HepG2 (cell line): ENCODE results near the gene FMNL2. TPM values are rescaled to one million over a fixed set of nuclear protein-coding genes. Genes with fewer than 3 reads are reported as not detected.

Experiments
- AFF4 ChIP-seq: sonication (generic); formaldehyde crosslinking; IDR thresholded peaks from 2 replicates; pipeline ENCODE4 v1.4.0; 2020; ENCODE audit warnings: missing genetic modification reagents
- HES4 ChIP-seq: sonication (generic); formaldehyde crosslinking; IDR thresholded peaks from 2 replicates; pipeline ENCODE4 v1.9.0; 2021; ENCODE audit warnings: mild to moderate bottlenecking, missing genetic modification reagents, borderline replicate concordance
- KDM5A ChIP-seq: fragments of 200-600 bp; sonication (generic); IDR thresholded peaks from 2 replicates; pipeline ENCODE4 v1.7.0; 2018; ENCODE audit warnings: antibody characterized with exemption, mild to moderate bottlenecking, low read length, borderline replicate concordance
- MLLT10 ChIP-seq: sonication (generic); formaldehyde crosslinking; IDR thresholded peaks from 2 replicates; pipeline ENCODE4 v1.4.0; 2020; ENCODE audit warnings: missing genetic modification reagents
- NCOR1 ChIP-seq: fragments of 200-600 bp; sonication (generic); IDR thresholded peaks from 2 replicates; pipeline ENCODE4 v1.7.0; 2017; ENCODE audit warnings: antibody characterized with exemption, low read length, borderline replicate concordance
- SATB2 ChIP-seq: sonication (generic); formaldehyde crosslinking; IDR thresholded peaks from 2 replicates; pipeline ENCODE4 v1.5.0; 2020; ENCODE audit warnings: missing genetic modification reagents
- STAT6 ChIP-seq: sonication (generic); formaldehyde crosslinking; IDR thresholded peaks from 2 replicates; pipeline ENCODE4 v1.4.0; 2020; ENCODE audit warnings: missing genetic modification reagents, mild to moderate bottlenecking, borderline replicate concordance
- SYNCRIP ChIP-seq: fragments of 200-400 bp; formaldehyde crosslinking; IDR thresholded peaks from 2 replicates; pipeline ENCODE4 v1.6.1; 2018; ENCODE audit warnings: mild to moderate bottlenecking, low read depth, low read length; ENCODE audit not compliant: insufficient read depth
- WIZ ChIP-seq: sonication (generic); formaldehyde crosslinking; IDR thresholded peaks from 2 replicates; pipeline ENCODE4 v1.5.1; 2020; ENCODE audit warnings: mild to moderate bottlenecking, missing genetic modification reagents
- ZNF18 ChIP-seq: sonication (generic); formaldehyde crosslinking; IDR thresholded peaks from 2 replicates; pipeline ENCODE4 v1.8.0; 2022; ENCODE audit warnings: mild to moderate bottlenecking, missing genetic modification reagents; ENCODE audit not compliant: insufficient replicate concordance
- ZNF3 ChIP-seq: IDR thresholded peaks from 2 replicates; pipeline ENCODE4 v1.7.0; 2017; ENCODE audit warnings: inconsistent platforms
- ZNF362 ChIP-seq: sonication (generic); formaldehyde crosslinking; IDR thresholded peaks from 2 replicates; pipeline ENCODE4 v1.4.0; 2020; ENCODE audit warnings: missing genetic modification reagents, mild to moderate bottlenecking, borderline replicate concordance
- ZNF446 ChIP-seq: sonication (generic); formaldehyde crosslinking; IDR thresholded peaks from 2 replicates; pipeline ENCODE4 v1.5.0; 2020; ENCODE audit warnings: mild to moderate bottlenecking, missing genetic modification reagents
- ZNF800 ChIP-seq: sonication (generic); formaldehyde crosslinking; IDR thresholded peaks from 2 replicates; pipeline ENCODE4 v1.4.0; 2020; ENCODE audit warnings: missing genetic modification reagents
- ZNF878 ChIP-seq: sonication (generic); formaldehyde crosslinking; IDR thresholded peaks from 2 replicates; pipeline ENCODE4 v1.8.1; 2023; ENCODE audit warnings: mild to moderate bottlenecking, missing genetic modification reagents, moderate library complexity
- polyA plus RNA-seq, 8 experiments: library from polyadenylated mRNA; depleted of rRNA in 3 of 8; stranded (reverse) in 7 of 8; unstranded in 1 of 8; fragments of >200 nt; fragmentation: Illumina TruSeq in 4 of 8; extraction: Trizol in 4 of 8; gene quantifications; 2 replicates each; pipeline versions ENCODE4 v1.2.1 to v1.2.3, GENCODE V29; 2011 to 2016; ENCODE audit warnings: low read depth in 4 of 8, missing spikeins in 1 of 8, mixed read lengths in 1 of 8; ENCODE audit not compliant: insufficient read depth in 1 of 8
- total RNA-seq, 5 experiments: library from RNA; depleted of rRNA; stranded (reverse); fragments of >200 nt; fragmentation: Illumina TruSeq; extraction: Trizol; gene quantifications; 2 replicates each; pipeline ENCODE4 v1.2.3, GENCODE V29; 2016; ENCODE audit warnings: low read depth in 1 of 5

FMNL2 gene
- total and polyA plus RNA-seq, 2 of the 13 experiments (the other 11 are each of a cell fraction or from before 2014, with no cell fraction given) = 66.5 to 67.7 TPM

- no peak for TF ChIP-seq ZNF362 (CRISPR knock-in tag)
- no peak for TF ChIP-seq SYNCRIP
- TF ChIP-seq KDM5A = no peak; the same call in 1 of the 2 replicates
- no peak for TF ChIP-seq HES4 (CRISPR knock-in tag)
- TF ChIP-seq ZNF446 (CRISPR knock-in tag) = peak; percentile 68
- no peak for TF ChIP-seq ZNF3 (CRISPR knock-in tag)
- TF ChIP-seq STAT6 (CRISPR knock-in tag) = no peak
- TF ChIP-seq ZNF18 (CRISPR knock-in tag) = no peak
- no peak for TF ChIP-seq ZNF800
- no peak for TF ChIP-seq MLLT10
- TF ChIP-seq NCOR1 = no peak
- TF ChIP-seq SATB2 = no peak
- no peak for TF ChIP-seq ZNF878 (CRISPR knock-in tag)
- 0 out of 2 replicates have a peak, but pooled peaks have one; percentile 2 for TF ChIP-seq AFF4 (CRISPR knock-in tag)
- TF ChIP-seq WIZ (CRISPR knock-in tag) = no peak
Observed at GRCh38 chr2:152335726-152336118, 748 bp downstream of the FMNL2 start (continued).
